Trophoblast cell (in vitro differentiated cells and primary cell): ENCODE data around the gene RPL22.
A peak's percentile ranks its signal among the peaks of the same experiment; 100 is the strongest.

Experiments used
- DNase-seq, 2 donors: peaks; one replicate each; pipeline ENCODE4 v3.0.0-alpha.2; 2016
- H2AFZ ChIP-seq: 2 replicates; pipeline ENCODE4 v1.6.1; 2013; ENCODE audit warnings: low read length, moderate library complexity, mild to moderate bottlenecking; ENCODE audit not compliant: insufficient read depth, poor library complexity
- H2AK5ac ChIP-seq: 2 replicates; pipeline ENCODE4 v1.6.1; 2013; ENCODE audit warnings: mild to moderate bottlenecking, low read length
- H2BK120ac ChIP-seq: 2 replicates; pipeline ENCODE4 v1.6.1; 2013; ENCODE audit warnings: low read length, mild to moderate bottlenecking, moderate library complexity; ENCODE audit not compliant: insufficient read depth, poor library complexity
- H2BK12ac ChIP-seq: 2 replicates; pipeline ENCODE4 v1.6.1; 2013; ENCODE audit warnings: mild to moderate bottlenecking, low read length, moderate library complexity
- H2BK5ac ChIP-seq: 2 replicates; pipeline ENCODE4 v1.6.1; 2013; ENCODE audit warnings: low read length, low read depth, moderate library complexity, mild to moderate bottlenecking; ENCODE audit not compliant: poor library complexity
- H3K14ac ChIP-seq: 2 replicates; pipeline ENCODE4 v1.6.1; 2013; ENCODE audit warnings: mild to moderate bottlenecking, low read length
- H3K18ac ChIP-seq: 2 replicates; pipeline ENCODE4 v1.6.1; 2013; ENCODE audit warnings: mild to moderate bottlenecking, low read length
- H3K23ac ChIP-seq: 2 replicates; pipeline ENCODE4 v1.6.1; 2013; ENCODE audit warnings: low read length
- H3K27ac ChIP-seq: 2 replicates; pipeline ENCODE4 v1.5.1; 2013; ENCODE audit warnings: low read depth, mild to moderate bottlenecking, inconsistent platforms, low read length, moderate library complexity
- H3K27me3 ChIP-seq: 2 replicates; pipeline ENCODE4 v1.6.1; 2013; ENCODE audit warnings: inconsistent platforms, mild to moderate bottlenecking, low read length, moderate library complexity; ENCODE audit not compliant: insufficient read depth
- H3K36me3 ChIP-seq, 2 experiments: 1 replicate in 1 of 2; 2 replicates in 1 of 2; pipeline ENCODE4 v1.6.1; 2013; ENCODE audit warnings: low read length in 2 of 2, mild to moderate bottlenecking in 2 of 2, moderate library complexity in 1 of 2; ENCODE audit not compliant: insufficient read depth in 2 of 2, control insufficient read depth in 1 of 2
- H3K4ac ChIP-seq: 2 replicates; pipeline ENCODE4 v1.6.1; 2013; ENCODE audit warnings: low read depth, mild to moderate bottlenecking, low read length, moderate library complexity
- H3K4me1 ChIP-seq, 2 experiments: 1 replicate in 1 of 2; 2 replicates in 1 of 2; pipeline ENCODE4 v1.6.1; 2013; ENCODE audit warnings: low read length in 2 of 2, mild to moderate bottlenecking in 2 of 2, moderate library complexity in 1 of 2; ENCODE audit not compliant: insufficient read depth in 2 of 2, control insufficient read depth in 1 of 2
- H3K4me2 ChIP-seq: 2 replicates; pipeline ENCODE4 v1.6.1; 2013; ENCODE audit warnings: inconsistent platforms, mild to moderate bottlenecking, low read length, moderate library complexity
- H3K4me3 ChIP-seq: 2 replicates; pipeline ENCODE4 v1.5.1; 2013; ENCODE audit warnings: mild to moderate bottlenecking, low read depth, low read length, inconsistent platforms
- H3K79me1 ChIP-seq: one replicate; pipeline ENCODE4 v1.6.1; 2013; ENCODE audit warnings: low read length
- H3K79me2 ChIP-seq: 2 replicates; pipeline ENCODE4 v1.6.1; 2013; ENCODE audit warnings: low read length, mild to moderate bottlenecking; ENCODE audit not compliant: control insufficient read depth, insufficient read depth, poor library complexity
- H3K9ac ChIP-seq: 2 replicates; pipeline ENCODE4 v1.6.1; 2013; ENCODE audit warnings: mild to moderate bottlenecking, low read length
- H3K9me3 ChIP-seq: 2 replicates; pipeline ENCODE4 v1.6.1; 2013; ENCODE audit warnings: low read depth, mild to moderate bottlenecking, control low read depth, inconsistent platforms, low read length; ENCODE audit not compliant: insufficient read depth
- H4K12ac ChIP-seq: 2 replicates; pipeline ENCODE4 v1.6.1; 2013; ENCODE audit warnings: low read depth, mild to moderate bottlenecking, low read length, moderate library complexity
- H4K8ac ChIP-seq: 2 replicates; pipeline ENCODE4 v1.6.1; 2013; ENCODE audit warnings: low read depth, mild to moderate bottlenecking, low read length, moderate library complexity
- H4K91ac ChIP-seq: one replicate; pipeline ENCODE4 v1.6.1; 2013; ENCODE audit warnings: low read depth, mild to moderate bottlenecking, low read length, moderate library complexity
- WGBS: extraction: QIAGEN DNeasy Blood & Tissue Kit; methylation state at CpG from one replicate; pipeline ENCODE4 v1.1.7; 2013; ENCODE audit warnings: missing lambda C conversion rate; ENCODE audit not compliant: insufficient read length, insufficient coverage; ENCODE audit errors: extremely low coverage; 5-methylcytosine and 5-hydroxymethylcytosine counted together

The RPL22 gene

DNA sequence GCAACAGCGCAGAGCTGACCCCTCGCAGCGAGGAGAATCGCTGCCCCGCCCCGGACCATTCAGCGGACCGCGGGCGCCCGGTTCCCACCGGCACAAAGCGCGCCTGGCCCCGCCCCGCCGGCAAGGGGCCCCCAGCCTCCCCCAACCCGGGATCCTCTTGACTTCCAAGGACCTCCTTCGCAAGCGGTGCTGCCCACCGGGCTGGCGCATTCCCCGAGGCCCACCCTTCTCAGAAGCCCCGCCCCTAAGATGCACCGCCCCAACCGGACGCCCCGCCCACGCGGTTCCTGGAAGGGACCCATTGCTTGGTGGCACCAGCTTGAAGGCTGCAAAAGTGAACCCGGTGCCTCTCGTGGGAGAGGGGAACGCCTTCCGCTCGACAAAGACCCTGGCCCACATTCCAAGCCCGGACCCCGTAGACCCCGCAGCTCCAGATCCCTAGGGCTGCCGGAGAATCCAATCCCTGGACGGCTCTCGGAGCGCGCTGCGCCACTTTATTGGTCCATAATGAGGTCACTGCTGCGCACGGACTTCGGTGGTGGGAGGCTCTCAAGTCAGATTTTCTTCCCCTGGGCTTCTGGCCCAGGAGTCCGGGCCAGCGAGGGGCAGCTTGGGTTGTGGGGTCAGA lies 46.6 kb upstream of the RPL22 start:
- Histone ChIP-seq H2BK120ac (no peak overlapping the region), H3K36me3 (no peaks in the 10 kb centered on the region), H3K18ac (no peak overlapping the region), H3K79me2 (no peaks in the 10 kb centered on the region), H3K27ac (no peak overlapping the region), H3K9me3 (peaks cover 17% of the 10 kb centered on the region), H4K8ac (no peak overlapping the region), H3K4me2 (peak overlapping the region; percentile 49), H3K14ac (no peak overlapping the region), H3K9ac (no peak overlapping the region), H3K79me1 (no peaks in the 10 kb centered on the region), H3K4me1 (peaks cover 2 to 3% of the 10 kb centered on the region in 2 experiments), H4K12ac (no peak overlapping the region), H2BK12ac (no peak overlapping the region), H3K4ac (no peak overlapping the region), H2AK5ac (no peak overlapping the region), H3K23ac (no peak overlapping the region), H3K27me3 (peaks cover 79% of the 10 kb centered on the region), H2BK5ac (no peak overlapping the region), H4K91ac (no peak overlapping the region), H2AFZ (no peak overlapping the region), H3K4me3 (no peak overlapping the region)
- no peak for DNase-seq
- WGBS: no CpG with 5 or more reads among the region's 49 CpGs

DNA sequence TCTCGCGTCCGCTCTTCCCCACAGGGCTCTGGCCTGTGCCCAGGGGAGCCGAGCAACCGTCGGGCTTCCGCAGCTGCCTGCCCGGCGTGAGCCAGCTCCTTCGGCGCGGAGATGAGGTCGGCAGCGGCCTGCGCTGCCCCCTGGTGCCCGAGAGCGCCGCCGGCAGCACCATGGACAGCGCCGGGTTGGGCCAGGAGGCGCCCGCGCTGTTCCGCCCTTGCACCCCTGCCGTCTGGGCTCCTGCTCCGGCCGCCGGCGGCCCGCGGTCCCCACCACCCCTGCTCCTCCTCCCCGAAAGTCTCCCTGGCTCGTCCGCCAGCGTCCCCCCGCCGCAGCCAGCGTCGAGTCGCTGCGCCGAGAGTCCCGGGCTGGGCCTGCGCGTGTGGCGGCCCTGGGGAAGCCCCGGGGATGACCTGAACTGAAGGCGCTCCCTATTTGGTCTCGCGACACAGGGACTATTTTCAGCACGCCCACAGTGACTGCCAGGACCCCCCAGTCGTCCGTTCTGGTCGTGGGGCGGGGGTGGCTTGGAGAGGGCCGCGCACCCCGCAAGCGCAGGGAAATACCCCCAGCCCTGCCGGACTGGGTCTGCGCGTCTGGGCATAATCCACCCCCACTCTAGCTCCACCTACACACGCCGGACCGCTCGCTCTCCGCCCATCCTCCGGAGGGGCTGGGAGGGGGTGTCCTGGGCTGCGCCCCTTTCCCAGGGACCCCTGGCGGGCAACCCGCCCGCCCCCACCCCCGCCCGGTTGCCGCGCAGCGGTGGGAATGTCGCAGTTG lies 45.9 kb upstream of the RPL22 start:
- no peak overlapping the region for H3K9ac ChIP-seq
- H3K79me2 ChIP-seq: no peaks in the 10 kb centered on the region
- no peak overlapping the region for H4K91ac ChIP-seq
- no peak overlapping the region for H4K8ac ChIP-seq
- H3K18ac ChIP-seq: no peak overlapping the region
- no peak overlapping the region for H2AK5ac ChIP-seq
- H4K12ac ChIP-seq: no peak overlapping the region
- no peak overlapping the region for H2BK12ac ChIP-seq
- H3K14ac ChIP-seq: no peak overlapping the region
- no peak overlapping the region for H3K4ac ChIP-seq
- no peaks in the 10 kb centered on the region for H3K79me1 ChIP-seq
- peaks cover 17% of the 10 kb centered on the region for H3K9me3 ChIP-seq
- no peak overlapping the region for H2AFZ ChIP-seq
- peaks cover 80% of the 10 kb centered on the region for H3K27me3 ChIP-seq
- H3K27ac ChIP-seq: no peak overlapping the region
- no peak overlapping the region for H2BK120ac ChIP-seq
- peak; percentile 72 to 92 for DNase-seq
- no CpG with 5 or more reads among the region's 79 CpGs for WGBS
- peak overlapping the region; percentile 49 for H3K4me2 ChIP-seq
- no peak overlapping the region for H3K23ac ChIP-seq
- no peaks in the 10 kb centered on the region for H3K36me3 ChIP-seq
- peaks cover 2 to 3% of the 10 kb centered on the region in 2 experiments for H3K4me1 ChIP-seq
- no peak overlapping the region for H2BK5ac ChIP-seq
- peak overlapping the region; percentile 54 for H3K4me3 ChIP-seq

DNA sequence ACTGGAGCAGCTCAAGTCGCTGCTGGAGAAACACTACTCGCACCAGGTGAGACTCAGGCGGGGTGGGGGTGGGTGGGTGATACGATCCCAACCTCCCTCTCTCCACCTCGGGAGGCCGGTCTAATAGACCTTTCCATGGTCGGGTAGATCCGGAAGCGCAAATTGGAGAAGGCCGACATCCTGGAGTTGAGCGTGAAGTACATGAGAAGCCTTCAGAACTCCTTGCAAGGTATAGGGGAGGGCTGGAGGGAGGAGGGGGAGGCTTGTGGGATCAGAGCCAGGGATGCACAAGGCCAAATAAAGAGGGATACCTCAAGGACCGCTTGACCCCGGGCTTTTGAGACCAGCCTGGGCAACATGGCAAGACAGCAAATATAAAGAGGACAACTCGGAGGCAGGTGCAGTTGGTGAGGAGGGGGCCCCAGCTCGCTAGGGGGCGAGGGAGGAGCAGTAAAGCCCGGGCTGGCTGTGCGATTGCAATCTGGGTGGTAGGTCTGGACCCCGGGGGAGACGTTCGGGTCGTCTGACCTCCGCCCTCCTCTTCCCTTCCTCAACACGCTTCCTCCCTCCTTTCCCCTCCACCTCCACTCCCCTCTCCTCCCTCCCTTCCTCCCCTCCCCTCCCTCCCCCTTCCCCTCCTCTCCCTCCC lies 45.1 kb upstream of the RPL22 start:
- Histone ChIP-seq H4K12ac (no peak overlapping the region), H2AFZ (no peak overlapping the region), H3K79me1 (no peaks in the 10 kb centered on the region), H3K4ac (no peak overlapping the region), H3K4me1 (peaks cover 2 to 3% of the 10 kb centered on the region in 2 experiments), H3K79me2 (no peaks in the 10 kb centered on the region), H3K9ac (no peak overlapping the region), H4K91ac (no peak overlapping the region), H3K36me3 (no peaks in the 10 kb centered on the region), H2AK5ac (no peak overlapping the region), H2BK12ac (no peak overlapping the region), H2BK120ac (no peak overlapping the region), H2BK5ac (no peak overlapping the region), H3K18ac (no peak overlapping the region), H3K23ac (no peak overlapping the region), H3K27ac (no peak overlapping the region), H3K4me3 (no peak overlapping the region), H3K27me3 (peaks cover 77% of the 10 kb centered on the region), H4K8ac (no peak overlapping the region), H3K9me3 (peaks cover 14% of the 10 kb centered on the region), H3K4me2 (no peak overlapping the region), H3K14ac (no peak overlapping the region)
- DNase-seq: no peak
- no CpG with 5 or more reads among the region's 24 CpGs for WGBS

DNA sequence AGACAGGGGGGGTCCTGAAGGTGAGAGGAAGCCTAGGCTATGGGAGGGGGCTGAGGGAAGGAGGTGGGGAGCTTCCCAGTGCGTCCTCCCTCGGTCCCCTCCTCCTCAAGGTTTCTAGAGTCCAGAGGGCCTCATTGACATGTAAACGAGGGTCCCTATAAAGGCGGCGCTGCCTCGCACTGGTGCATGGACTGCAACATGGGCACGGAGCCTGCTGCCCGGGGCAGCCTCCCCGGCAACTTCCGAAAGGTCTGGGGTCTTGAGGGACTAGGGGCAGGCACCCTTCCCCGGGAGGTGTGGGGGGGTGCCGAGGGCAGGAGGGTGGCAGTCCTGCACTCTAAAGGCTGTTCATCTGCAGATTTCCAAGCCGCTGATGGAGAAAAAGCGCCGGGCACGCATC lies 44.6 kb upstream of the RPL22 start, which contains the start of gene HES3:
Gene HES3, plus strand, starts transcription at position 187 of the 400 bp plus-strand sequence. Its CDS starts 187 bp downstream, at position 374.
- Histone ChIP-seq H3K4me3 (no peak within 1 kb of the TSS), H3K9ac (no peak within 1 kb of the TSS), H3K4me2 (no peak within 1 kb of the TSS), H3K18ac (no peak within 1 kb of the TSS), H2BK120ac (no peak within 1 kb of the TSS), H3K4ac (no peak within 1 kb of the TSS), H4K91ac (no peak within 1 kb of the TSS), H2AK5ac (no peak within 1 kb of the TSS), H3K36me3 (no peaks in the 10 kb centered on the region), H2BK12ac (no peak within 1 kb of the TSS), H2BK5ac (no peak within 1 kb of the TSS), H3K4me1 (peaks cover under 1 to 2% of the 10 kb centered on the region in 2 experiments), H3K27me3 (peaks cover 77% of the 10 kb centered on the region), H3K14ac (no peak within 1 kb of the TSS), H2AFZ (no peak within 1 kb of the TSS), H3K27ac (no peak within 1 kb of the TSS), H3K79me1 (no peaks in the 10 kb centered on the region), H3K23ac (no peak within 1 kb of the TSS), H4K8ac (no peak within 1 kb of the TSS), H3K79me2 (no peaks in the 10 kb centered on the region), H4K12ac (no peak within 1 kb of the TSS), H3K9me3 (peaks cover 14% of the 10 kb centered on the region)
- WGBS: no CpG with 5 or more reads among the region's 16 CpGs
- DNase-seq: no peak
